ENCODE results near the gene IDUA. TPM values are rescaled to one million over a fixed set of nuclear protein-coding genes. Genes with fewer than 3 reads are reported as not detected.
"Not testable (repeated sequence)": the region's sequence is repeated elsewhere in the genome, so short reads cannot be mapped to it uniquely, and the experiment has no call there.

IDUA gene
- total RNA-seq, 1 donor: 21.8 TPM

- not testable (repeated sequence) for DNase-seq (ENCODE audit: low read depth in 2 of 3, low spot score in 2 of 3)
Observed at GRCh38 chr4:999240-999863, 12.5 kb downstream of the IDUA start.

DNA sequence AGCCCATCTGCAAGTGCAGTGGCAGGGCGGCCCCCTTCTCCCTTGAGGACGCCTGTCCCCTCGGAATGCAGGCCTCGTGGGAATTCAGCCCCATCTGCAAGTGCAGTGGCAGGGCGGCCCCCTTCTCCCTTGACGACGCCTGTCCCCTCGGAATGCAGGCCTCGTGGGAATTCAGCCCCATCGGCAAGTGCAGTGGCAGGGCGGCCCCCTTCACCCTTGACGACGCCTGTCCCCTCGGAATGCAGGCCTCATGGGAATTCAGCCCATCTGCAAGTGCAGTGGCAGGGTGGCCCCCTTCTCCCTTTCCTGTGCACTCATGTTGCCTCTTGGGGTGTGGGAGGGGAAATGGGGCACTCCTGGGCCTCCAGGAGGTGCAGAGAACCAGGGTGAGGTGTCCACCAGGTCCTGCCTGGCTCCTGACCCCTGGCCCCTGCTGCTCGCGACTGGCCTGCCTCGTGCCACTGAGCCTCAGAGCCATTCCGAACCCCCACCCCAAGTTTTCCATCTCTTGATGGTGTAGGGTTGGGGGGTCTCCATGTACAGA lies 13.1 kb downstream of the IDUA start:
- DNase-seq (ENCODE audit: low read depth in 2 of 3, low spot score in 2 of 3): no peak

- DNase-seq (ENCODE audit: low read depth in 2 of 3, low spot score in 2 of 3): no peak
Observed at GRCh38 chr4:1000686-1001260, 13.9 kb downstream of the IDUA start.

DNA sequence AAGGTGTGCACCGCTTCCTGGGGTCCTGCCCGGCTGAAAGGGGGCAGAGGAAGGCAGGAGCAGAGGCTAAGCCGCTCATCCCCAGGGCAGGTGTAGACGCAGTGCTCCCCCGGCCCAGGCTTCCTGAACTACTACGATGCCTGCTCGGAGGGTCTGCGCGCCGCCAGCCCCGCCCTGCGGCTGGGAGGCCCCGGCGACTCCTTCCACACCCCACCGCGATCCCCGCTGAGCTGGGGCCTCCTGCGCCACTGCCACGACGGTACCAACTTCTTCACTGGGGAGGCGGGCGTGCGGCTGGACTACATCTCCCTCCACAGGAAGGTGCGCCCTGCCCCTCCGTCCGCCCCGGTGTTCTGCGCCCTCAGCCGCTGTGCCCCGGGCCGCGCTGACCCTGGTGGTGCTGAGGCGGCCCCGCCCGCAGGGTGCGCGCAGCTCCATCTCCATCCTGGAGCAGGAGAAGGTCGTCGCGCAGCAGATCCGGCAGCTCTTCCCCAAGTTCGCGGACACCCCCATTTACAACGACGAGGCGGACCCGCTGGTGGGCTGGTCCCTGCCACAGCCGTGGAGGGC lies 14.8 kb downstream of the IDUA start:
- no peak for DNase-seq (ENCODE audit: low read depth in 2 of 3, low spot score in 2 of 3)

- DNase-seq (ENCODE audit: low read depth in 2 of 3, low spot score in 2 of 3): peak in 2 of 3 donors; percentile 42 to 55
Observed at GRCh38 chr4:1002131-1002630, 15.3 kb downstream of the IDUA start.

- no peak for DNase-seq (ENCODE audit: low read depth in 2 of 3, low spot score in 2 of 3)
Observed at GRCh38 chr4:1002631-1003251, 15.9 kb downstream of the IDUA start.

DNA sequence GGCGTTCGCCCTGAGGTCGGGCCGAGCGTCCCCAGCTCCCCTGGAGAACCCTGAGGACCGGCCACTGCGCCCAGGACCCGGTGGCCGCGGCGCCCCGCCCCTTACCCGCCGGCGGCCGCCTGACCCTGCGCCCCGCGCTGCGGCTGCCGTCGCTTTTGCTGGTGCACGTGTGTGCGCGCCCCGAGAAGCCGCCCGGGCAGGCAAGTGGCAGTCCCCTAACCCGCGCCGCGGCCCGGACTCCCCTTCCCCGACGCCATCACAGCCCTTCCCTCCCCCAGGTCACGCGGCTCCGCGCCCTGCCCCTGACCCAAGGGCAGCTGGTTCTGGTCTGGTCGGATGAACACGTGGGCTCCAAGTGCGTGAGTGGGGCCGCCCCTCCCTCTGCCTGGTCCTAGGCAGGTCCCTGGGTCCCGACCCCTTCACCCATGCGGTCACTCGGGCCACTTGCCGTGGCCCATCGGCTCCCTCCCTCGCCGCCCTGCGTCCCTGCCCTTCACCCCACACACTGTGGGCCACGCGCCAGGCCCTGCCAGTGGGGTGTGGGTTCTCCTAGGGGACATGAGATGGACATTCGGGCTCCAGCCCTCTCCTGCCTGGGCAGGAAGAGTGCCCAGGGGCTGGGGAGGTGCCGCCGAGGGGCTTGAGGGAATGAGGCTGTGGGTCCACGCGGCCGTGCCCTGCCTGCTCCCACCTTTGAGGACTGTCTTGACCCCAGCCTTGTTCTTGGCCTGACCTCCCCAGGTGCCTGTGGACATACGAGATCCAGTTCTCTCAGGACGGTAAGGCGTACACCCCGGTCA lies 16.6 kb downstream of the IDUA start:
- no peak for DNase-seq (ENCODE audit: low read depth in 2 of 3, low spot score in 2 of 3)

DNA sequence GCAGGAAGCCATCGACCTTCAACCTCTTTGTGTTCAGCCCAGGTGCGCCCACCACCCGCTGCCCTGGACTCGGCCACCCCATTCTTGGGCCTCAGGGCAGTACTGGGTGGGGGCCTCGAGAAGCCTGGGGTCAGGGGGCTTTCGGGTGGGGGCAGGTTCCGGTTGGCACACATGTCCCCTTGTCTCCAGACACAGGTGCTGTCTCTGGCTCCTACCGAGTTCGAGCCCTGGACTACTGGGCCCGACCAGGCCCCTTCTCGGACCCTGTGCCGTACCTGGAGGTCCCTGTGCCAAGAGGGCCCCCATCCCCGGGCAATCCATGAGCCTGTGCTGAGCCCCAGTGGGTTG lies 17.2 kb downstream of the IDUA start:
- no peak for DNase-seq (ENCODE audit: low read depth in 2 of 3, low spot score in 2 of 3)

- DNase-seq (ENCODE audit: low read depth in 2 of 3, low spot score in 2 of 3): no peak
Observed at GRCh38 chr4:1004557-1005485, 18.0 kb downstream of the IDUA start.

DNA sequence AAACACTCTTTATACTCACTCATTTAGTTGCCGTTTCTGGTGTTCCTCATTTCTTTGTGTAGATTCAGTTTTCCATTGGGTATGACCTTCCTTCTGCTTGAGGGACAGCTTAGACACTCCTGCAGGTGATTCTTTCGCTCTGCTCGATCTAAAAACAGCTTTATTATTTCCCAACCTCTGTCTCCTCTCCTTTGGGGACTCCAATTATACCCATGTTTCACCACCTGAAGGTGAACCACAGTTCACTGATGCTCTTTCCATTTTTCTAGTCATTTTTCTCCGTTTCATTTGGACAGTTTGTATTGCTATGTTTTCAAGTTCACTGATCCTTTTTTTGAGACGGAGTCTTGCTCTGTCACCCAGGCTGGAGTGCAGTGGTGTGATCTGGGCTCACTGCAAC lies 20.0 kb downstream of the IDUA start:
- DNase-seq (ENCODE audit: low read depth in 2 of 3, low spot score in 2 of 3): no peak

DNA sequence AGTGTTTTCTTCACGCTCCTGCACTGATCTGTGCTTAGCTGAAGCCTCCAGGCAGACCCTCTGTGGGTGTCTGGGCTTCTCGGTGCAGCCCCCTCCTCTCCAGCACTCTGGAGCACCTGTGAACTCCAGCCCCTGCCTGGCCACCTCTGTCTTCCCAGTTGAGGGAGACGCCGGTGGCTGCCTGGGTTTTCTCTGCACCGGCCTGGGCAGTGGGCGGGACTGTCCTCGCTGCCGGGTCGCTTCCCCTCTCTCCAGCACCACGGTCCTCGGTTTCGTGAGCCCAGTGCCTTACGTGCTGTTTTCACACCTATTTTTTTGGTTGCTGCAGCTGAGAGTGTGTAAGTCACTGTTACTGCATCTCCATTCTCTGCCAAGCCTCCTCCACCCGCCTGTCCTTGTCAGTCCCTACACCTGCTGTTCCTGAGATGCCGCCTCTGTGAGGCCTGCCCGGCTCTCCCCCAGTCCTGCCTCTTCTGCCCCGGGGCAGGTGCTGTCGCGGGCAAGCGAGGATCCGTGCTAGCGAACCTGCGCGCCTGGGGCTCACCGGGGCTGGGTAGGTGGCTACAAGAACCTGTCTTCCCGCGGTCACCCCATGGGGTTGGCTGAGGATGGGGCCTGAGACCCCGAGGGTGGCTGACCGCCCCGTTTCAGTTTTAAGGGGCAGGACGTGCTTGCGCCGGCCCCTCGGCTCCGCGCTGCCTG lies 22.1 kb downstream of the IDUA start:
- DNase-seq (ENCODE audit: low read depth in 2 of 3, low spot score in 2 of 3): peak; percentile 21 to 31 (median 22)

GRCh38 chr4:1009542-1010394 lies 22.9 kb downstream of the IDUA start:
- peak; percentile 56 to 62 (median 60) for DNase-seq (ENCODE audit: low read depth in 2 of 3, low spot score in 2 of 3)

GRCh38 chr4:1010395-1011021 lies 23.7 kb downstream of the IDUA start:
- peak; percentile 49 to 69 (median 53) for DNase-seq (ENCODE audit: low read depth in 2 of 3, low spot score in 2 of 3)

DNA sequence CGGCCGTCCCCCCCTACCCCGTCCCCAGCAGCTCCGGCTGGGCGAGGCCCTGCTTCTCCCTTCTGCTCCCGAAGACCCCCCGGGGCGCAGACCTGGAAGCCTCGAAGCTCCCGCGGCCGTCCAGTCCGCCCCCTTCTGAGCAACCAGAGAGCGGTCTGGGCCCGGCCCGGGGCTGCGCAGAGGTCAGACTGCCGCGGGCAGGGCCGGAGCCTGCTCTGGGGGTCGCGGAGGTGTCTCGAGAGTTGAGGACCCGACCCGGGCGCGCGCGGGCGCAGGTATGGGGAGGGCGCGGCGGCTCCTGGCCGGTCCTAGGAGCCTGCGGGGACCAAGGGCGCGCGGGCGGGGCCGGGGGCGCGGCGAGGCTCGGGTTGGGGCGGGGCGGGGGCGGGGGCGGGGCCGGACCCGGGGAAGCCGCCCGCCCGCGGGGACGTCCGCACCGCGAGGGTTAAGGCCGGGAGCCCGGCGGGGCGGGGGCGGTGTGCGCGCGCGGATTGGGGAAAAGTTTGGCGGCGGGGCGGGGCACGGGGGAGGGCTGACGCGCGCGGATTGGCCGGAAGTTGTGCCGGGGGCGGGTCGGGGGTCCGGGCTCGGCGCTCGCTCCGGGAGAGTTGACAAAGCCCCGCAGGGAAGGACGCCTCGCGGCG lies 24.3 kb downstream of the IDUA start, which contains the start of gene FGFRL1:
TSS of gene FGFRL1 (plus strand) at position 605 of the 644 bp plus-strand sequence. CDS start 860 bp downstream, outside the sequence.
- peak; percentile 80 to 87 (median 85) for DNase-seq (ENCODE audit: low read depth in 2 of 3, low spot score in 2 of 3)

DNA sequence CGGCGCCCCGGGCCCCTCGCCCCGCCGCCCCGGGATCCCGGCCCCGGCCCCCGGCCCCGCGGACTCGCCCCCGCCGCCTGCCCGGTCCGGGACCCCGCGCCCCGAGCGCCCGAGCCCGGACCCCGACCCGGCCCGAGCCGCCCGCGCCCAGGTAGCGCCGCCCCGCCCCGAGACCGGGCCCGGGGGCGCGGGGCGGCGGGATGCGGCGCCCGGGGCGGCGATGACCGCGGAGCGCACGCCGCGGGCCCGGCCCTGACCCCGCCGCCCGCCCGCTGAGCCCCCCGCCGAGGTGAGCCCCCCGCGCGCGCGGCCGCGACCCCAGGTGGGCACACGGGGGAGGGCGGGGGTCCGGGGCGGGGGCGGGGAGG lies 24.8 kb downstream of the IDUA start:
- no peak for DNase-seq (ENCODE audit: low read depth in 2 of 3, low spot score in 2 of 3)

DNA sequence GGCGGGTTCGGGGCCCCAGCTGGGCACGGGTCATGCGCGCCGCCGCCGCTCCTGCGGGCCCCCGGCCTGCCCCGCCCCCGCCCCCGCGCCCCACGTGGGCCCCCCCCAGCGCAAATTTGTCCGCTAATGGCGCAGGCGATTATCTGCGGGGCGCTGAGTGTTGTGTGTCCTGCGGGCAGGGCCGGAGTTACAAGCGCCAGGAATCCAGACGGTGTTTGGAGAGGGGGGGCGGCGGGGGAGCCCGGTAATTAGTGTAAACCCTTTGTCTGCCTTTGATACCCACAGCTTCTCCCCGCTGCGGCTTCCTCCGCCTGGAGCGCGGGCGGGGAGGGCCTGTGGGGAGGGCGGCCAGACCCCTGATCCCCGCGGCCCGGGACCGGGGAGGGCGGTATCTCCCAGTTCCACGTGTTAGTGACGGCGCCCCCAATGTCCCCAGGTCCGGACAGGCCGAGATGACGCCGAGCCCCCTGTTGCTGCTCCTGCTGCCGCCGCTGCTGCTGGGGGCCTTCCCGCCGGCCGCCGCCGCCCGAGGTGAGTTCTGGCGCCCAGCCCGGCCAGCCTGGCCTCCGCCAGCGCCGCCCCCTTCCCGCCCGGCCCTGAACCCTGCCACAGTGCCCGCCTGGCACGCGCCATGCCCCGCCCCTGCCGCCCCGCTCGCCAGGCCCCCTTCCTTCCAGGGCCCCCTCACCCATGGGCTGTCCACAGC lies 25.3 kb downstream of the IDUA start:
- peak in 2 of 3 donors; percentile 43 to 47 for DNase-seq (ENCODE audit: low read depth in 2 of 3, low spot score in 2 of 3)
